Brain microvascular endothelial cell (primary cell): Measurements from ENCODE around the gene CDC42BPG.

Experiments used
- DNase-seq: peaks from one replicate; pipeline ENCODE4 v3.0.0-alpha.2; 2020
- H3K27ac ChIP-seq: fragments of 250-450 bp; sonication (Bioruptor Pico); 2 replicates; pipeline ENCODE4 v1.5.1; 2020; ENCODE audit warnings: mild to moderate bottlenecking, moderate library complexity
- H3K27me3 ChIP-seq: fragments of 250-450 bp; sonication (Bioruptor Pico); replicated peaks from 2 replicates; pipeline ENCODE4 v1.5.1; 2020; ENCODE audit warnings: mild to moderate bottlenecking
- H3K36me3 ChIP-seq: fragments of 250-450 bp; sonication (Bioruptor Pico); replicated peaks from 2 replicates; pipeline ENCODE4 v1.5.1; 2020; ENCODE audit warnings: mild to moderate bottlenecking
- H3K4me3 ChIP-seq: 2 replicates; pipeline ENCODE4 v1.5.1; 2011; ENCODE audit warnings: low read depth, mild to moderate bottlenecking, control low read depth, low read length, moderate library complexity
- CTCF ChIP-seq: IDR thresholded peaks from 2 replicates; pipeline ENCODE4 v1.5.1; 2011; ENCODE audit warnings: low read depth, mild to moderate bottlenecking, moderate library complexity, low read length, control low read depth, inconsistent platforms; ENCODE audit errors: missing control alignments
- in situ Hi-C: cut with HindIII; loops from 2 replicates; pipeline ENCODE4 v1.10.0; 2017; ENCODE audit warnings: low sequenced_read_pairs, low pct_ligation_motif_present

Gene CDC42BPG

GRCh38 chr11:64887234-64887756 is 42.8 kb upstream of the CDC42BPG start:
- Histone ChIP-seq H3K4me3 (no peak overlapping the region), H3K27me3 (no peaks in the 10 kb centered on the region), H3K36me3 (no peaks in the 10 kb centered on the region), H3K27ac (no peak overlapping the region)
- no peak for TF ChIP-seq CTCF
- no peak for DNase-seq
- in situ Hi-C loops = no loop called here

GRCh38 chr11:64885367-64886286 is 41.2 kb upstream of the CDC42BPG start:
- H3K4me3 ChIP-seq = no peak overlapping the region
- in situ Hi-C loops = no loop called here
- no peaks in the 10 kb centered on the region for H3K36me3 ChIP-seq
- H3K27ac ChIP-seq = peak overlapping the region; percentile 76
- TF ChIP-seq CTCF = no peak
- no peaks in the 10 kb centered on the region for H3K27me3 ChIP-seq
- peak; percentile 89 for DNase-seq

- Histone ChIP-seq H3K27me3 (no peaks in the 10 kb centered on the region), H3K27ac (no peak overlapping the region), H3K4me3 (no peak overlapping the region), H3K36me3 (no peaks in the 10 kb centered on the region)
- in situ Hi-C loops = no loop called here
- no peak for DNase-seq
- no peak for TF ChIP-seq CTCF
Measured at GRCh38 chr11:64884019-64884418, 39.6 kb upstream of the CDC42BPG start.

- DNase-seq = no peak
- in situ Hi-C loops = no loop called here
- TF ChIP-seq CTCF = no peak
- no peaks in the 10 kb centered on the region for H3K27me3 ChIP-seq
- no peak overlapping the region for H3K27ac ChIP-seq
- H3K4me3 ChIP-seq = no peak overlapping the region
- no peaks in the 10 kb centered on the region for H3K36me3 ChIP-seq
Measured at GRCh38 chr11:64883575-64883974, 39.1 kb upstream of the CDC42BPG start.

GRCh38 chr11:64882243-64882642 is 37.8 kb upstream of the CDC42BPG start:
- no peak for DNase-seq
- no peak overlapping the region for H3K4me3 ChIP-seq
- H3K27me3 ChIP-seq = no peaks in the 10 kb centered on the region
- TF ChIP-seq CTCF = no peak
- no peaks in the 10 kb centered on the region for H3K36me3 ChIP-seq
- in situ Hi-C loops = no loop called here
- H3K27ac ChIP-seq = no peak overlapping the region
